ENCODE measurements around the gene GOLGA6L10.

The GOLGA6L10 gene

DNA sequence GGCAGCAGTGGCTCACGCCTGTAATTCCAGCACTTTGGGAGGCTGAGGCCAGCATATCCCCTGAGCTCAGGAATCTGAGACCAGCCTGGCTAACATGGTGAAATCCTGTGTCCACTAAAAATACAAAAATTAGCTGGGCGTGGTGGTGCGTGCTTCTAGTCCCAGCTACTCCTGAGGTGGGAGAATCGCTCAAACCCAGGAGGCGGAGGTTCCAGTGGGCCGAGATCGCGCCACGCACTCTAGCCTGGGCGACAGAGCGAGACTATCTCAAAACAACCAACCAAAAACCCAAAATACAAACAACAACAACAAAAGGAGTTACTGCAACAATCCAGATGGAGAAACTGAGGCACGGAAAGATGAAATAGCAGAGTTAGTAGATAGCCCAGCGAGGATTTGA, 51.2 kb downstream of the GOLGA6L10 start:
- DNase-seq = no peak

DNA sequence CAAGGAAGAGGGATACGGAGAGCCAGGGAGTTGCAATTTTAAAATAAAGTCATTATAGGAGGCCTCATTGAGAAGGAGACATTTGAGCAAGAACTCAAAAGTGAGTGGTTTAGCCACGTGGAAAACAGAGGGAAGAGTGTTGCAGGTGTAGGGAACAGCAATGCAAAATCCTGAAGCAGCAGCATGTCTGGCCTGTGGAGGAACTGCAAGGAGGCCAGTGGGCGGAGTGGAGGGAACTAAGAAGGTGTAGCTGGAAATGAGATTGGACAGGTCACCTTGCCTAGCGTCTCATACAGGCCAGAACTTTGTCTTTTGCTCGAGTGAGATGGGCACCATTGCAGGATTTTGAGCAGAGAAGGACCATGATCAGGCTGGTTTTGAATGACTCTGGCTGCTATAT, 51.7 kb downstream of the GOLGA6L10 start:
- no peak for DNase-seq

DNA sequence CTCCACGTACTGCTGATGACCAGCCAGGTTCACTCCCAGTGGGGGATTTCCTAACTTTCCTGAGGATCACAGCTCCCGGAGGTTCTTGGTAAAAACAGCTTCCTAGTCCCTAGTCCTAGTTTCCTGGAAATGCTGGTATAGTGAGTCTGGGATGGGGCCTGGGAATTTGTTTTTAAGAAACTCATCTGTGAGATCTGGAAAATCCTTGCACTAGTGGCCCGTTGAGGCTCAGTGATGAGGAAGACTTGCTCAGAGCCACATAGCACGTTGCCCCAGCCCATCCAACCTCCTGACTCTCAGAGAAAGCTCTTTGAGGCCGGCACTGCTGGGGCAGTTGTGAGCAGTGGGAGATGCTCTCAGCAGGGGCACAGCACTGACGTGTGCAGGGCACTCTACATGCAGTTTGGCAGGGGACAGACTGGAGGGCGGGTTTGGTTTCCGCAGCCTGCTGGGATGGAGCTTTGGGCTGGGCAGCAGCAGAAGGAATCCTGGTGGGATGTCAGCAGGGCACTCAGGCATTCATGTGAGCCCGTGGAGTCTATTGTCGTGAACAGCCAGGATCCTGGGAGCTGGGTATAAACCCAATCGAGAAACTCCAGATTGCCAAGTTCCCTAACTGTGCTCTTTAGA, 55.1 kb downstream of the GOLGA6L10 start:
- no peak for DNase-seq

DNA sequence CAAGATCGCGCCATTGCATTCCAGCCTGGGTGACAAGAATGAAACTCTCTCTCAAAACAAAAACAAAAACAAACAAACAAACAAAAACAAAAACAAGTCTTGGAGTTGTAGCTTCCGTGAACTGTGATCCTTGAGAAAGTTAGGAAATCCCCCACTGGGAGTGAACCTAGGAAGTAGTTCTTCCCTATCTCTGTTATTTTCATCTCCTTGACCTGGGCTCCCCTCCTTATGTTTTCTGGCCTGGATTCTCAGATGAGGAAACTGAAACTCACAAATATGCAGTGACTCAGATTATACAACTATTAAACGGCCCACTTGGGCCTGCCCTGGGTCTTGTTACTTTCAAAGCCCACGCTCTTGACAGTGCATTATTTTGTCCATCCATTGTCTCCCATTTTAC, 57.0 kb downstream of the GOLGA6L10 start:
- no peak for DNase-seq
